Measurements from ENCODE around the gene IQCK. TPM values are rescaled to one million over a fixed set of nuclear protein-coding genes. Genes with fewer than 3 reads are reported as not detected.
A peak's percentile ranks its signal among the peaks of the same experiment; 100 is the strongest.

Gene IQCK
- total RNA-seq, 2 donors from 2014 or later, result 17.5 to 18.1 TPM

DNA sequence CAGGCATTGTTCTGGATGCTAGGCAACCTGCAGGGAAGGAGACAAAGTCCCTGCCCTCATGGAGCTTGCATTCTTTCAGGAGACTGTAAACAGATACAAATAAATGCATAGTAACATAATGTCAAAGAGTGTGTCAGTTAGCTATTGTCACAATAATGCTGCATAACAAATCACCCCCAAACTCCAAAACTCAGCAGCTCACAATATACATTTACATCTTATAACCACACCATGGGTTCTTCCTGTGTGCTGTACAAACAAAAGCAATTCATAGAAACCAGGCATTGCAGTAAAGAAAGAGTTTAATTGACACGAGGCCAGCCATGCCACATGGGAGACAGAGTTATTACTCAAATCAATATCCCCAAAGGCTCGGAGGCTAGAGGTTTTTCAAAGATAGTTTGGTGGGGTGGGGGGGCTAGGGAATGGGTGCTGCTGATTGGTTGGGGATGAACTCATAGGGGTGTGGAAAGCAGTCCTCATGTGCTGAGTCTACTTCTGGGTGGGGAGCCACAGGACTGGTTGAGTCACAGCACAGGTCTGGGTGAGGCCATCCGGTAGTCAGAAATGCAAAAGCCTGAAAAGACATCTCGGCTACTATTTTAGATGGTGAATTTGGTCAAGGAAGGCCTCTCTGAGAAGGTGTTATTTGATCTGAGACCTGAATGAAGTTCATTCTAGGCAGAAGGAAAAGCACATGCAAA is 87.5 kb downstream of the IQCK start:
- Histone ChIP-seq H3K4me1 (ENCODE audit: control insufficient read depth in 1 of 2, low read depth in 2 of 2) (peaks cover 11 to 20% of the 10 kb centered on the region in 2 donors), H3K27me3 (replicated peaks; ENCODE audit: insufficient read depth) (no peaks in the 10 kb centered on the region), H3K4me3 (no peak overlapping the region), H3K9me3 (no peaks in the 10 kb centered on the region), H3K36me3 (no peaks in the 10 kb centered on the region), H3K27ac (no peak overlapping the region)
- DNase-seq (ENCODE audit: low spot score) (no peak), ATAC-seq (ENCODE audit: insufficient number of reproducible peaks, low FRiP score, low read depth) (no peak)
- TF ChIP-seq, protein P1, sequence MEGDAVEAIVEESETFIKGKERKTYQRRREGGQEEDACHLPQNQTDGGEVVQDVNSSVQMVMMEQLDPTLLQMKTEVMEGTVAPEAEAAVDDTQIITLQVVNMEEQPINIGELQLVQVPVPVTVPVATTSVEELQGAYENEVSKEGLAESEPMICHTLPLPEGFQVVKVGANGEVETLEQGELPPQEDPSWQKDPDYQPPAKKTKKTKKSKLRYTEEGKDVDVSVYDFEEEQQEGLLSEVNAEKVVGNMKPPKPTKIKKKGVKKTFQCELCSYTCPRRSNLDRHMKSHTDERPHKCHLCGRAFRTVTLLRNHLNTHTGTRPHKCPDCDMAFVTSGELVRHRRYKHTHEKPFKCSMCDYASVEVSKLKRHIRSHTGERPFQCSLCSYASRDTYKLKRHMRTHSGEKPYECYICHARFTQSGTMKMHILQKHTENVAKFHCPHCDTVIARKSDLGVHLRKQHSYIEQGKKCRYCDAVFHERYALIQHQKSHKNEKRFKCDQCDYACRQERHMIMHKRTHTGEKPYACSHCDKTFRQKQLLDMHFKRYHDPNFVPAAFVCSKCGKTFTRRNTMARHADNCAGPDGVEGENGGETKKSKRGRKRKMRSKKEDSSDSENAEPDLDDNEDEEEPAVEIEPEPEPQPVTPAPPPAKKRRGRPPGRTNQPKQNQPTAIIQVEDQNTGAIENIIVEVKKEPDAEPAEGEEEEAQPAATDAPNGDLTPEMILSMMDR (IDR thresholded peaks at IDR 0.05), result no peak

DNA sequence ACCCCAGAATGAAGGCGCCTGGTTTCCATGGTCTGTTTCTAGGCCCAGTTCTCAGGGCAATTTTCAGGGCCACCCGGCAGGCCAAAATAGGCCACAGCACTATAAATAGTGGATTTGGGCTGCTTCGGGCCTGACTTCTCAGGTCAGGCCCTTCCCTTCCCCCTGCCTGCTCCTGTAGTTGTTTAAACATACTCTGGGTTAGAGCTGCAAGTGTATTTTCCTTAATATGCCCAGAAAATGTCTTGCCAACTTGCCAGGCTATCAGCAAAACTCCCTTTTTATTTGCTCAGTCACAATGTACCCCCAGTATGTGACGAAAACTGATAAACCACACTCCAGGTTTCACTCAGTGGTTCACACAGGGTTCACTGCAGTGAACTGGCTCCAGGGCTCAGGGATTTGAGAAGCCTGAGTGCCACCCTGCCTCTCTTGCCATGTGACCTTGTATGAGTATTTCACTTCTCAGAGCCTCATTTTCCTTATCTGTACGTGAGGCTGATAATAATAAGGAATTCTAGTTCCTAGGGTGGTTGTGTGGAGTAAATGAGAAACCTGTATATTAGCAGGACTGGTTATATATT is 90.1 kb downstream of the IQCK start:
- no peaks in the 10 kb centered on the region for H3K36me3 ChIP-seq
- H3K27ac ChIP-seq, result peak overlapping the region; percentile 46 to 49
- TF ChIP-seq, protein P1 (IDR thresholded peaks at IDR 0.05), result no peak
- H3K4me3 ChIP-seq, result no peak overlapping the region
- peaks cover 11 to 20% of the 10 kb centered on the region in 2 donors for H3K4me1 ChIP-seq (ENCODE audit: control insufficient read depth in 1 of 2, low read depth in 2 of 2)
- DNase-seq (ENCODE audit: low spot score), result no peak
- no peaks in the 10 kb centered on the region for H3K27me3 ChIP-seq (replicated peaks; ENCODE audit: insufficient read depth)
- H3K9me3 ChIP-seq, result no peaks in the 10 kb centered on the region
- ATAC-seq (ENCODE audit: insufficient number of reproducible peaks, low FRiP score, low read depth), result no peak

DNA sequence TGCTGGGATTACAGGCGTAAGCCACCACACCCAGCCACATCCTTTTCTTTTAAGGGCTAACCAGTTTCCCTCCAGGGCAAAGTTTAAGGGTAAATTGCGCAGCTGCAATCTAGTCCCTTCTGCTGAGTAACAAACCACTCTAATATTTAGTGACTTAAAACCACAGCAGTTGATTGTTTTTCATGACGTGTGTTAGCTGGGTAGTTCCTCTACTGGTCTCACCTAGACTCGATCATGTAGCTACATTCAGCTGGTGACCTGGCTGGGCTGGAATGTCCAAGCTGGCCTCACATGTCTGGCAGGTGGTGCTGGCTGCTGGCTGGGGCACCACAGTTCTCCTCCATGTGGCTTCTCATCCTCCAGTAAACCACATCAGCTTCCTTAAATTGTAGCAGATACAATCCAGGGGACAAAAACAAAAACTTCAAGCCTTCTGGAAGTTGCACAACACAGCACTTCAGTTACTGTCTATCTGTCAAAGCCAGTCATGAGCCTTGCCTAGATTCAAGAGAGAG is 91.1 kb downstream of the IQCK start:
- Histone ChIP-seq H3K4me1 (ENCODE audit: control insufficient read depth in 1 of 2, low read depth in 2 of 2) (peaks cover 11 to 20% of the 10 kb centered on the region in 2 donors), H3K9me3 (no peaks in the 10 kb centered on the region), H3K36me3 (no peaks in the 10 kb centered on the region), H3K4me3 (no peak overlapping the region), H3K27me3 (replicated peaks; ENCODE audit: insufficient read depth) (no peaks in the 10 kb centered on the region), H3K27ac (peak overlapping the region in 1 of 2 donors; percentile 49)
- TF ChIP-seq, protein P1 (IDR thresholded peaks at IDR 0.05), result no peak
- ATAC-seq (ENCODE audit: insufficient number of reproducible peaks, low FRiP score, low read depth) (no peak), DNase-seq (ENCODE audit: low spot score) (no peak)

DNA sequence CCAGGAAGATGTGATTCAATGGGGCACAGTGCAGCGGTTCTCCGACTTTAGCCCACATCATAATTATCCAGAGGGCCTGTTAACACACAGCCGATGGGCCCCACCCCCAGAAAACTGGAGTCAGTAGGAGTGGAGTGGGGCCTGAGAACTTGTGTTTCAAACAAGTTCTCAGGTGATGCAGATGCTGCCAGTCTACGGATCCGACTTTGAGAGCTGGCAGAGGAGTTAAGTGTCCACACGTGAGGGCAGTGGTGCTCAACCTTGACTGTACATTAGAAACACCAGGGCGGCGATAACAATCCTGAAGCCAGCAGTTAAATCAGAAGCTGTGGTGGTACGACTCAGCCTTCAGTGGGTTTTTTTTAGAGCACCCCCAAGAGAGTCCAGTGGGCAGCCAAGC is 91.6 kb downstream of the IQCK start:
- peaks cover 11 to 20% of the 10 kb centered on the region in 2 donors for H3K4me1 ChIP-seq (ENCODE audit: control insufficient read depth in 1 of 2, low read depth in 2 of 2)
- no peak for ATAC-seq (ENCODE audit: insufficient number of reproducible peaks, low FRiP score, low read depth)
- no peaks in the 10 kb centered on the region for H3K36me3 ChIP-seq
- H3K9me3 ChIP-seq, result no peaks in the 10 kb centered on the region
- no peaks in the 10 kb centered on the region for H3K27me3 ChIP-seq (replicated peaks; ENCODE audit: insufficient read depth)
- H3K27ac ChIP-seq, result no peak overlapping the region
- TF ChIP-seq, protein P1 (IDR thresholded peaks at IDR 0.05), result no peak
- no peak overlapping the region for H3K4me3 ChIP-seq
- DNase-seq (ENCODE audit: low spot score), result no peak

DNA sequence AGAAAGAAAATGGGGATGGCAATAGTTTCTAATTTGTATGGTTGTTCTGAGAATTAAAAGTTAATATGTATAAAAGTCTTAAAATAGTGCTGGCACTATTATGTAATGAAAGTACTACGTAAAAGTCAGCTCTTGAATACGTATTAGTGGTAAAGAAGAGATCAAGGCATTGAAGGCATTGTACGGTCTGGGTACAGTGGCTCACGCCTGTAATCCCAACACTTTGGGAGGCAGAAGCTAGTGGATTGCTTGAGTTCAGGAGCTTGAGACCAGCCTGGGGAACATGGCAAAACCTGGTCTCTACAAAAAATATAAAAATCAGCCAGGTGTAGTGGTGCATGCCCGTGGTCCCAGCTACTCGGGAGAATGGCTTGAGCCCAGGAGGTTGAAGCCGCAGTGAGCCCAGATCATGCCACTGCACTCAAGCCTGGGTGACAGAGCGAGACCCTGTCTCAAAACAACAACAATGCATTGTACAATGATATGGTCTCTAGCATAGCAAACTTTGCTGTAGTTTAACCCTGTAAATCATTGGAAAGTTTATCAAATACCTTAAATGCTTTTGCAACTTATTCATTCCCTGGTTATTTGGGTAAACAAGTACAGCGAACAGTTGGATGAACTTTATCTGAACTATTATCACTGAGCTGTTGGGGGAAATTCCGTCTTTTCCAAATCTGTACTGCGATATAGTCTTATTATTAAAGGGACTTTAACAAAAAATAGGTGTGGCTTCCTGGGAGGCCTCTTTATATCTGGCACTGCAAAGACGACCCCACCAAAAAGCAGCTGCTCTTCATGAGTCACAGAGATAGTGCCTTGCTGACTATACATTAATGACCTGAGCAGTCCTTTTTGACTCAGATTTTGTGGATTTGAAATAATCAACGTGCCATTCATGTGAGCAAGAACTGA is 93.0 kb downstream of the IQCK start:
- no peaks in the 10 kb centered on the region for H3K36me3 ChIP-seq
- TF ChIP-seq, protein P1 (IDR thresholded peaks at IDR 0.05), result no peak
- peaks cover 11 to 20% of the 10 kb centered on the region in 2 donors for H3K4me1 ChIP-seq (ENCODE audit: control insufficient read depth in 1 of 2, low read depth in 2 of 2)
- no peak for ATAC-seq (ENCODE audit: insufficient number of reproducible peaks, low FRiP score, low read depth)
- H3K4me3 ChIP-seq, result no peak overlapping the region
- H3K27ac ChIP-seq, result no peak overlapping the region
- no peaks in the 10 kb centered on the region for H3K9me3 ChIP-seq
- no peaks in the 10 kb centered on the region for H3K27me3 ChIP-seq (replicated peaks; ENCODE audit: insufficient read depth)
- no peak for DNase-seq (ENCODE audit: low spot score)
